DMS79 (cell line): ENCODE data around the gene PSMD13.
"Not testable (repeated sequence)": the region's sequence is repeated elsewhere in the genome, so short reads cannot be mapped to it uniquely, and the experiment has no call there.

Experiments
- DNase-seq: peaks from one replicate; lab custom pipeline; 2025; lab: John Stamatoyannopoulos, UW

The PSMD13 gene

GRCh38 chr11:250740-251299 is 14.0 kb downstream of the PSMD13 start:
- DNase-seq, result no peak

GRCh38 chr11:251550-251949 is 14.8 kb downstream of the PSMD13 start:
- DNase-seq, result no peak

- no peak for DNase-seq
Observed at GRCh38 chr11:252666-253065, 15.9 kb downstream of the PSMD13 start.

- DNase-seq, result no peak
Observed at GRCh38 chr11:253160-253885, 16.5 kb downstream of the PSMD13 start.

GRCh38 chr11:253886-254270 is 17.1 kb downstream of the PSMD13 start:
- no peak for DNase-seq

DNA sequence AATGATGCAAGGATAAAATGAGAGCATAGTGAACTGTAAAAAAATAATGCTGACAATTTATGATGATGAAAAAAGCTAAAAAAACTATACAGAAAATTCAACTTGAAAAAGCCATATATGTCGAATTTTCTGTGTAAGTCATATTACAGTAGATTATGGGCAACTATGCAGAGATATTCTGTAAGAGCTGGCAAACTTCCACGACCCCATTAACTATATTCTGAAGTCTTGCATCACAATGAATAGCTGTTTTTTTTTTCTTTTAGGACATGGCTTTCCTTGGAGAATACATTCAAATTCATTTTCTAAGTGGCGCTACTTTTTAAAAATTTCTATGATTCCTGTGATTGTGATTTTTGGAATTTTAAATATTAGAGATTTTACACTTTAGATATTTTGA is 18.4 kb downstream of the PSMD13 start:
- DNase-seq, result no peak

DNA sequence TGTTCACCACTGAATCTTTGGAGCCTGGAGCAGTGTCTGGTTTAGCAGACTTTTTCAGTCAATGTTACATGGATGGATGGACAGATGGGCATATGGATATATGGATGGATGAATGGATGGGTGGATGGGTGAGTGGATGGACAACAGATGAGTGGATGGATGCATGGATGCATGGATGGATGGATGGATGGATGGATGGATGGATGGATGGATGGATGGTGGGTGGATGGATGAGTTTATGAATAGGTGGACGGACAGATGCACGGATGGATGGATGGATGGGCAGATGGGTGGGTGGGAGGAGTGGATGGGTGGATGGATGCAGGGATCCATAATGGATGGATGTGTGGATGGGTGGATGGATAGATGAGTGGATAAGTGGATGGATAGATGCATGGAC is 19.0 kb downstream of the PSMD13 start:
- DNase-seq, result no peak

- no peak for DNase-seq
Observed at GRCh38 chr11:256952-257737, 20.4 kb downstream of the PSMD13 start.

DNA sequence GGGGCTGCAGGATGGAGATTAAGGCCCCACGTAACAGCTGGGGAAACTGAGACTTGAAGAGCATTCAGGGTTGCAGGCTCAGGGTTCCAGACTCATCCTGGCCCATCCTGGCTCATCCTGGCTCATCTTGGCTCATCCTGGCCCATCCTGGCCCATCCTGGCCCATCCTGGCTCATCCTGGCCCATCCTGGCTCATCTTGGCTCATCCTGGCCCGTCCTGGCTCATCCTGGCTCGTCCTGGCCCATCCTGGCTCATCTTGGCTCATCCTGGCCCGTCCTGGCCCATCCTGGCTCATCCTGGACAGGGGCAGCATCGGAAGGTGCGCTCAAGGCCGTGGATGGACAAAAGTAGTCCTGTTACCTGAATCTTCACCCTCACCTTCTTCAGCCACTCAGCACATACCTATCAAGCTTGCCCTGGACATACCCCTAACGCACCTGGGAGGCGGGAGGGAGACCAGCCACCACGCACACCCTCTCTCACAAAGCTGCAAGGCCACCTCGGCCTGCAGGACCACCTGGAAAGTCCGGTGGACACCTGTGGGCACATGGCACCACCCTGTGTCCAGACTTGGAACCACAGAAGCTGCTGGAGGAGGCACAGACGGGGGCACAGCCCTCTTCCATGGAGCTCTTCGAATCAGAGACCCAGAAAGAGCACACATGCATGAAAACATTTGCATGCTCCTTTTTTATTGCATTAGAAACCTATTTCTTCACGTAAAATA is 21.2 kb downstream of the PSMD13 start:
- no peak for DNase-seq

DNA sequence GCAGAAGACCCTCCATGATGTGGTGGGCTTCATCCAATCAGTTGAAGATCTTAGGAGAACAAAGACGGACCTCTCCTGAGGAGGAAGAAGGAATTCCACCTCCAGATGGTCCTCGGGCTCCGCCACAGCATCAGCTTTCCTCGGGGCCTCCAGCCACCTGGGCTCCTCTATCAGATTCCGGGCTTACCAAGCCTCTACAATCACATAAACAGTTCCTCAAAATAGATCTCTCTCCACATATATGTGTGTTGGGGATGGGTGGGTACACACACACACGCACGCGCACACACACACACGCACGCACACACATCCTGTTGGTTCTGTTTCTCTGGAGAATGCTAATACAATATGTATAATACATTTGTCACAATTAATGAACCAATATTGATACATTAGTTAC is 22.6 kb downstream of the PSMD13 start:
- no peak for DNase-seq

DNA sequence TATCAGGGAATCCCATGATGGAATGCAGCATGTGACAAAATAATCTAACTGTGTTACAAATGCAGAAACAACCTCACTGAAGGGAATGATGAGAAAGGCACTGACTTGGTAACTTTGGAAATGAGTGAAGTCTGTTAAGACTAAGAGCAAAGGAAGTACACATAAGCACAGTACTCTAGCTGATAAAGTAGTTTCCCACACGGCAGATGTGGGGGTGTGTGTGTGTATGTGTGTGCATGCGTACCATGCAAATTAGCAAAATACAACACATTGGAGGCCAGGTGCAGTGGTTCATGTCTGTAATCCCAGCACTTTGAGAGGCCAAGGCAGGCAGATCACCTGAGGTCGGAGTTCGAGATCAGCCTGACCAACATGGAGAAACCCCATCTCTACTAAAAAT is 24.8 kb downstream of the PSMD13 start:
- no peak for DNase-seq

DNA sequence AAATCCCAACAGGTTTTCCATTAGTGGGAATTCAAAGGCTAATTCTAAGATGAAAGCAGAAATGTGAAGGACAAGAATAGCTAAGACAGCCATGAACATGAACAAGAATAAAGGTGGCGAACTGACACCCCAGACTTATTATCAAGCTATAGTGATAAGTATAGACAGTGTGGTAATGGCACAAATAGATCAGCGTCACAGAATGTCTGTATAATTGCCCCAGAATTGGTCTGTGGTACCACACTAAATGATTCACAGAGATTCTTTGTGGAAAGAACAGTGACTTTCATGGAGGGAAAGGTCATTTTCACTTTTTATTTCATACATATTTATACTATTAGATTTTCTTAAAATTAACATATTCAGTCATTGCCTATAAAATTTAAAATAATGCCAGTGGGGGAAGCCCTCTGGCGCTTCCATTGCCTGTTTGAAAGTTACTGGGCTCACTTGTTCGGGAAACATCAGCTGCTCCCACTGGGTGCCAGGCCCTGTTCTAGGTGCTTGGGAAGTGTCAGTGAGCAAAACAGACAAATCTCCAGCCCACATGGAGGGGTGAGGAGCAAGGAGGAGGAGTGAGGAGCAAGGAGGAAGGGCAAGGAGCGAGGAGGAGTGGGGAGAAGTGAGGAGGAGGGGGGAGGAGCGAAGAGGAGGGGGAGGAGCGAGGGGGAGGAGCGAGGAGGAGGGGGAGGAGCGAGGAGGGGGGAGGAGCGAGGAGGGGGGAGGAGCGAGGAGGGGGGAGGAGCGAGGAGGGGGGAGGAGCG is 30.1 kb downstream of the PSMD13 start:
- DNase-seq, result no peak

DNA sequence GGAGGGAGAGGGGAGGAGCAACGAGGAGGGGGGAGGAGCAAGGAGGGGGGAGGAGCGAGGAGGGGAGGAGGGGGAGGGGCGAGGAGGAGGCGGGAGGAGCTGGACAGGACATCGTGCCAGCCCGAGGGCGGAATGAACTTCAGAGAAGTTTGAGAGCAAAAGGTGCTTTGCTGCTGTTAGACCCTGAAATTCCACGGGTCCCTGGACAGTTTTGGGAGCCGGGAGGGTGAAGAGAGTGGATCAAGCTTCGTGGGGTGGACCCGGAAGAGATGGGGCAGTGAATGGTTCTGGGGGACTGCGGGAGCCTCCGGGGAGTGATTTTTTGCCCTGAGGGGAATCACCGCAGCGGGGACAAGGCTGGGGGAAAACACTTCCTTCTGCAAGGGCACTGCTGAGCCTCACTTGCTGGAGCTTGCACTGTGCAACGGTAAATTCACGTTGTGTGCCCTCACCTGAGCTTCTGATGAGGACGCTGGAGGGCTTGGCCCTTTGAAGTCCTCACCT is 30.8 kb downstream of the PSMD13 start:
- no peak for DNase-seq

GRCh38 chr11:268716-269145 is 32.0 kb downstream of the PSMD13 start:
- DNase-seq, result not testable (repeated sequence)

- no peak for DNase-seq
Observed at GRCh38 chr11:269146-269890, 32.5 kb downstream of the PSMD13 start.

DNA sequence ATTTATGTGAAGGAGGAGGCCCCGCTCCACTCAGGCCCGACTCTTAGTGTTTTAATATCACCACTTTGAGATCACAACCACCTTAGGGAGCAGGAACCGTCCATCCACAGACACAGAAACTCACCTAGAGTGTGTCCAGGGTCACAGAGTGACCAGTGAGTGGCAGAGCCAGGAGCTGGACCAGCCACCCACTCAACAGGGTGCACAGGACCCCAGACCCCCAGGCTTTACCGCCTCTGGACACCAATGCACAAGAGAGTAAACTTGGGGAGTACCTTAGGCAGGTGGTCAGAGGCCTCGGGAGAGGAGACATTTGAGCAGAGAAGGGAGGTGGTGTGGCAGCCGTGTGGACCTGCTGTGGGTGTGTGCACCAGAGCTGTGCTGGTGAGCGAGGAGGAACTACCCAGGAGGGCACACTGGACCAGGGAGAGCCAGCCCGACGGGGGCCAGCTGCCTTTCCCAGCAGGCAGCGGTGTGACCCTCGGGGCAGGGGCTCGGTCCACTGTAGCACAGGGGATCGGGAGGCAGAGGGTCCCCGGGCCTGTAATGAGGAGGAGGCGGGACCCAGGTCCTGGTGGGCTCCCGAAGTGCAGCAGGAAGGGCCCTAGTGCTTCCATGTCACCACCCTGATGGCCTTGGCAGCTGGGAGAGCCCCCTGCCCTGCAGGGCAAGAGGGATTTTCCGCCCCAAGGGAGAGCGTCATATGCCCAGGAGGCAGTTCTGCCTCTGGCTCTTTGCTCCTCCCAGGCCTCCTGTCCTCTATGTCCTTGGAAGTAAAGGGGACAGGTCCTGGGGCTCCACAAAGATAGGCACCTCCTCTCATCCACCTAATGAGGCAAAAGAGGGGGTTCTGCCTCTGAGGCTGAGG is 33.9 kb downstream of the PSMD13 start:
- DNase-seq, result no peak

DNA sequence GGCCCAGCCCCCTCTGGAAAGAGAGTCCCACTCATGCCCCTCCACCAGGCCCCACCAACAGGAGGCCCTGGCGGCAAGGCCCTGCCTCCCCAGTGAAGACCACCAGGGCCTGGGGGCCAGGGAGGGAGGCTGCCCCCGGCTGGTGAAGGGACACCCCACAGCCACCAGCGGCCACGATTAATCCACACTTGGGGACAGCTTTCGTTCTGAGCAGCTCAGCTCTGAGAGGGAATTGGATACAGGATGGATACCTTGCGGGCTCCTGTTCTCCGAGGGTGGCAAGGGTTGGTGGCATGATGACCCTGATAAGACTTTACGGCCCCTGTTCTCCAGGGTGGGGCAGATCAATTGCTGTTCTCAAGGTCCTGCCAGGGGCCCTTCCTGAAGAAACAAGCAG is 34.5 kb downstream of the PSMD13 start:
- DNase-seq, result no peak

- DNase-seq, result no peak
Observed at GRCh38 chr11:272195-272930, 35.6 kb downstream of the PSMD13 start.

DNA sequence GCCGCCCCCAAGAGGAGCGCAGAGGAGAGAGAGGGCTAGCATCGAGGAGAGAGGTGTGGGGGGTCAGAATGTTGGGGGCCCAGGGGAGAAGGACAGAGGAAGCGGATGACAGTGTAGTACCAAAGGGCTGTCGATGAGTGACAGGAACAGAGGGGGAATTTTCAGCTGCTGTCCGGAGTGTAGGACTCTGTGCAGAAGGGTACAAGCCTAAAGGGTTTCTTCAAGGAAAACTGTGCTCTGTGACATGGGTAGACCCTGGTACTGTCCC is 36.1 kb downstream of the PSMD13 start:
- DNase-seq, result no peak
